ENCODE data around the gene CHSY3. TPM values are rescaled to one million over a fixed set of nuclear protein-coding genes. Genes with fewer than 3 reads are reported as not detected.

Gene CHSY3
- total and polyA plus RNA-seq, 5 donors: 0.68 to 3.6 (median 2.3) TPM

DNA sequence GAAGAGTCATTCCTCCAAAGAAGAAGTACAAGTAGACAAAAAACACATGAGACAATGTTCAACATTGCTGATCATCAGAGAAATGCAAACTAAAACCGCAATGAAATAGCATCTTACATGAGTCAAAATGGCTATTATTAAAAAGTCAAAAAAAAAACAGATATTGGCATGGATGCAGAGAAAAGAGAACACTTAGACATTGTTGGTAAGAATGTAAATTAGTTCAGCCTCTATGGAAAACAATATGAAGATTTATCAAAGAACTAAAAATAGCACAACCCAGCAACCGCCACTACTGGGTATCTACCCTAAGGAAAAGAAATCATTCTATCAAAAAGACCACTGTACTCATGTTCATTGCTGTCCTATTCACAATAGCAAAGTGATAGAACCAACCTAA lies 157.5 kb downstream of the CHSY3 start:
- ATAC-seq (no peak), DNase-seq (no peak)
- H3K9me3 ChIP-seq (ENCODE audit: control insufficient read depth, low read length): no peaks in the 10 kb centered on the region
- intact Hi-C loops (cut with DNase I): no loop called here
- 84% methylated on average over 2 of the region's 2 CpGs for WGBS
- no peaks in the 10 kb centered on the region for H3K4me1 ChIP-seq (ENCODE audit: control insufficient read depth, insufficient read depth, low read length)
- no peaks in the 10 kb centered on the region for H3K27me3 ChIP-seq (ENCODE audit: control insufficient read depth, insufficient read depth)
- no peak overlapping the region for H3K27ac ChIP-seq (ENCODE audit: low read length)
- H3K4me3 ChIP-seq (ENCODE audit: low read length): no peak overlapping the region

DNA sequence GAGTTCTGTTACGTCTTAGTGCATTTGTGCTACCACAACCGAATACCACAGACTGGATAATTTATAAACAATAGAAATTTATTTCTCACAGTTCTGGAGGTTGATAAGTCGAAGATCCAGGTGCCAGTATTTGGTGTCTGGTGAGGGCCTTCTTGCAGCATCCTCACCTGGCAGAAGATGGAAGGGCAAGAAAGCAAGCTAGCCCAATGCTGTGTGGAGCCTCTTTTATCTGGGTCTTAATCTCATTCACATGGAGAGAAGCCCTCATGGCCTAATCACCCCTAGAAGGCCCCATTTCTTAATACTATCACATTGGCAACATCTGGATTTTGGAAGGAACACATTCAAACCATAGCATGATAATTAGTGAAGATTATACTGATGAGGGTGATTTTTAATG lies 159.3 kb downstream of the CHSY3 start:
- 96% methylated on average over 3 of the region's 3 CpGs for WGBS
- intact Hi-C loops (cut with DNase I): no loop called here
- no peak overlapping the region for H3K4me3 ChIP-seq (ENCODE audit: low read length)
- DNase-seq (no peak), ATAC-seq (no peak)
- H3K4me1 ChIP-seq (ENCODE audit: control insufficient read depth, insufficient read depth, low read length): no peaks in the 10 kb centered on the region
- H3K9me3 ChIP-seq (ENCODE audit: control insufficient read depth, low read length): no peaks in the 10 kb centered on the region
- H3K27me3 ChIP-seq (ENCODE audit: control insufficient read depth, insufficient read depth): no peaks in the 10 kb centered on the region
- no peak overlapping the region for H3K27ac ChIP-seq (ENCODE audit: low read length)

DNA sequence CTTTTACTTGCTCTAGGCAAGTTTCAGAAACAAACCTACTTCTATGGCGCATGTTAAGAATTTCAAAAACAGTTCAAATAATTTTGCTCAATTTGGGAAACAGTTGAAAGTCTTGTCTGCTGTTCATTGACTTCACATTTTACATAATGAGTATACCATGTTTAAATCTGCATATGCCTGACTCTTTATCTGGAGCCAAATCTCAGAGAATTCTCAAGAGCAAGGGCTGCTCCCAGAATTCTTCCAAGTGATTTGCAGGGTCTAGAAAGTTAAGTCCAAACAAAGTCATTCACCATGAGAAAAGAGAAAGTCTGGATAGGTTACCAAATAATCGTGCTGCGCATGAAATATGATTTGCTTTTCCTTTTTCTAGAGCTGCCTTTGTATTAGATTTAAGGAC lies 160.2 kb downstream of the CHSY3 start:
- WGBS: 89% methylated on average over 3 of the region's 3 CpGs
- no peak for ATAC-seq
- intact Hi-C loops (cut with DNase I): no loop called here
- H3K27me3 ChIP-seq (ENCODE audit: control insufficient read depth, insufficient read depth): no peaks in the 10 kb centered on the region
- H3K4me3 ChIP-seq (ENCODE audit: low read length): no peak overlapping the region
- DNase-seq: no peak
- H3K27ac ChIP-seq (ENCODE audit: low read length): no peak overlapping the region
- no peaks in the 10 kb centered on the region for H3K4me1 ChIP-seq (ENCODE audit: control insufficient read depth, insufficient read depth, low read length)
- H3K9me3 ChIP-seq (ENCODE audit: control insufficient read depth, low read length): no peaks in the 10 kb centered on the region

DNA sequence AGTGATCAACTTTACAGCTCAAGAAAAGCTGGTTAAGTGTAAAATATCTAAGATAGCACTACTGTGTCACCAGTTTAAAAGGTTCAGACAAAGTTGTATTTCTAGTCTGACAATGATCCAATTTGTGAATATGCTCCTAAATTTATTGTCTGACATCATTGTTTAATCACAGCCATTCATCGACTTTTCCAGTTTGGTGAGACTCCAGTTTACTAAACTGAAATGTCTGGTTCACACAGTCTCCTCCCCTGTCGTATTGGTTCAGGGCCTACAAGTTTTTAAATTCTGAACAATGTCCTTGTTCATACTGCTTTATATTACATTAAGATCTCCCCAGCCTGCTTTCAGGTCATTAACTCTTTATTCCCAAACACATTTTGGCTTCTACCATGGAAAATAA lies 161.4 kb downstream of the CHSY3 start:
- no peak for ATAC-seq
- WGBS: 80% methylated on average over 2 of the region's 2 CpGs
- no peak overlapping the region for H3K4me3 ChIP-seq (ENCODE audit: low read length)
- H3K27ac ChIP-seq (ENCODE audit: low read length): no peak overlapping the region
- H3K27me3 ChIP-seq (ENCODE audit: control insufficient read depth, insufficient read depth): no peaks in the 10 kb centered on the region
- no peaks in the 10 kb centered on the region for H3K9me3 ChIP-seq (ENCODE audit: control insufficient read depth, low read length)
- no peaks in the 10 kb centered on the region for H3K4me1 ChIP-seq (ENCODE audit: control insufficient read depth, insufficient read depth, low read length)
- intact Hi-C loops (cut with DNase I): no loop called here
- no peak for DNase-seq

DNA sequence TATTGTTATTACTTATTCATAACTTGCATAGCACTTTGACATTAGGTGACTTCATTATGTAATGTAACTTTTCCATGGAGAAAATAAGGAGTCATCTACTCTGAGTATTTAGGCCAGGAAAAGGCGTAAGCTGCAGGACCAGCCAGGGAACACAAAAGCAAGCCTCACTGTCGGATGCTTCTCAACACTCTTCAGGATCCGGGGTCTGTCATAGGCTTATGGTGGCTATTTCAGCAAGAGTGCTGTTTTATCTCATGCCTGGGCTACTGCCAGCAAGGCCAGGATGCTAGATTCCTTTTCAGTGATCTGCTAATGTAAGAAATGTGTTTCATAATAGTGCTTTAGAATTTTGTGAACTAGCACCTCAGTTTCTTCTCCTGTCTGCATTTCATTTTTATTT lies 162.4 kb downstream of the CHSY3 start:
- WGBS: 41% methylated on average over 3 of the region's 3 CpGs
- DNase-seq: peak; percentile 41 to 62 (median 44)
- H3K9me3 ChIP-seq (ENCODE audit: control insufficient read depth, low read length): no peaks in the 10 kb centered on the region
- H3K4me1 ChIP-seq (ENCODE audit: control insufficient read depth, insufficient read depth, low read length): no peaks in the 10 kb centered on the region
- H3K27ac ChIP-seq (ENCODE audit: low read length): no peak overlapping the region
- intact Hi-C loops (cut with DNase I): no loop called here
- no peaks in the 10 kb centered on the region for H3K27me3 ChIP-seq (ENCODE audit: control insufficient read depth, insufficient read depth)
- peak in 1 of 2 donors; percentile 34 for ATAC-seq
- no peak overlapping the region for H3K4me3 ChIP-seq (ENCODE audit: low read length)

DNA sequence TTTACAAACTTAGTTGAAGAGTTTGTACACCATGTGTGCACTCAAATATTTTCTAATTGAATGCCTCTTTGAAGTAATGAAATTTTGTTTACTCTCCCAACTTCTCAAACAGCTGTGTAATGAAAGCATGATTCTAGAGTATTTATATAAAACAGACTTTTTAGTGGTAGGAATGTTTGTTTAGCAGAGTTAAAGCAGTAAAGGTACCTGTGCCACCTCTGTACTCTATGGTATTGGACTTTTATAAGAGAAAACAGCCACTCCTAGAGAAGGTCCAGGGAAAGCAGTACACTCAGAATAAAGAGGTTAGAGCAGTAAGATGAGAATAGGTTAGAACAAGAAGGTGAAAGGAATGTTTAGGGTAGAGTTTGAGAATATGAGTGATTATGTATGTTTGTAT lies 163.1 kb downstream of the CHSY3 start:
- ATAC-seq (no peak), DNase-seq (no peak)
- Histone ChIP-seq H3K4me1 (ENCODE audit: control insufficient read depth, insufficient read depth, low read length) (no peaks in the 10 kb centered on the region), H3K9me3 (ENCODE audit: control insufficient read depth, low read length) (no peaks in the 10 kb centered on the region), H3K27me3 (ENCODE audit: control insufficient read depth, insufficient read depth) (no peaks in the 10 kb centered on the region), H3K4me3 (ENCODE audit: low read length) (no peak overlapping the region), H3K27ac (ENCODE audit: low read length) (no peak overlapping the region)
- intact Hi-C loops (cut with DNase I): no loop called here

DNA sequence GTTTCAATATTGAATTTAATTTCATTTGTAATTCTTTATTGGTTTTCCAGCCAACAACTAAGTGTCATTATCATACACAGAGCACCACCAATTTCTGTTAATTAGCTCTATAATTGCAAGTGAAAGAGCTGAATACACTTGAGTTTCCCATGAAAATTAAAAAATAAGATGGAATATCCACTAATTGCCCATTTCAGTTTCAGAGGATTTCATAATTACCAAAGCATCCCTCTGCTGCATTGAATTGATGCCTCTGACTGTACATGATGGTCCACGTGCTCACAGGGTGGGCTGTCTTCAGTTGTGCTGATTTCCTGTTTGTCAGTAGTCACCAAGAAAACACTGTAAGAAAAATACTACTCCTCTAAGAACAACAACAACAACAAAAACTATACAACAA lies 163.8 kb downstream of the CHSY3 start:
- Histone ChIP-seq H3K27ac (ENCODE audit: low read length) (no peak overlapping the region), H3K4me3 (ENCODE audit: low read length) (no peak overlapping the region), H3K4me1 (ENCODE audit: control insufficient read depth, insufficient read depth, low read length) (no peaks in the 10 kb centered on the region), H3K9me3 (ENCODE audit: control insufficient read depth, low read length) (no peaks in the 10 kb centered on the region), H3K27me3 (ENCODE audit: control insufficient read depth, insufficient read depth) (no peaks in the 10 kb centered on the region)
- intact Hi-C loops (cut with DNase I): no loop called here
- WGBS: 87% methylated on average over 1 of the region's 1 CpG
- DNase-seq (no peak), ATAC-seq (no peak)

DNA sequence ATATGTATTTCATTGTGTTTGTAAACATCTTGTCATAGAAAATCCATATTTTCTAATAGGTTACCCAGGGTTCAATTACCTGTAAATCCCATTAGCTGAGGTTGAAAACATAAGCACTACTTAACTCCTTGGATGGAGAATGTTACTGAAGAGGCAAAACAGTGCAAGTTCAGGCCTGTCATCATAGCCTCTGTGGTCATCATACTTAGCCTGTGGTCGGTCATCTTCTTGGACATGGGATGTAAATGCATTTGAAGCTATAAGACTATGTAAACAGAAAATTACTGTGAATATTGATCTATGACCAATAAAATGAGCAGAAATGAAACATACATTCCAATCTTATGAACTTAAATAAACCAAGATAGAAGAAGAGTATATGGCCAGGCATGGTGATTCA lies 164.7 kb downstream of the CHSY3 start:
- H3K4me3 ChIP-seq (ENCODE audit: low read length): no peak overlapping the region
- 99% methylated on average over 1 of the region's 1 CpG for WGBS
- no peaks in the 10 kb centered on the region for H3K4me1 ChIP-seq (ENCODE audit: control insufficient read depth, insufficient read depth, low read length)
- intact Hi-C loops (cut with DNase I): no loop called here
- no peaks in the 10 kb centered on the region for H3K9me3 ChIP-seq (ENCODE audit: control insufficient read depth, low read length)
- no peak overlapping the region for H3K27ac ChIP-seq (ENCODE audit: low read length)
- H3K27me3 ChIP-seq (ENCODE audit: control insufficient read depth, insufficient read depth): no peaks in the 10 kb centered on the region
- DNase-seq: no peak
- ATAC-seq: no peak

DNA sequence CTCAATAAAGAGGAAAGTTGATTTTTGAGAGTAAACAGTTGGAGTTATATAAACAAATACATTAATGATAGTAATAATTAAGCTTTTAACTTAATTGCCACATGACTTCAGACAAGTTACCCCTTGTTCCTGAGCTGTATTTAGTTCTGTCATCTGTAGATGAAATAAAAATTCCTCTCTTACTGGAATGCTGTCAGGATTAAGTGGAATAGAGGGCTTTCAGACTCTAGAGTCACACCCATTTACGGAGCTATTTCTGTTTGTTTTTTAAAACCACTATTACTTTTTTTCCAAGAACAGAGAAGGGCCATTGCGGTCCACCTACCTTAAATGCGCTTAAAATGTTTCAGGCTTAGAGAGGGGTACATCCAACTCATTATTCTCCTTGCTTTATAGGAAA lies 170.6 kb downstream of the CHSY3 start:
- DNase-seq: no peak
- H3K27me3 ChIP-seq (ENCODE audit: control insufficient read depth, insufficient read depth): no peaks in the 10 kb centered on the region
- H3K9me3 ChIP-seq (ENCODE audit: control insufficient read depth, low read length): no peaks in the 10 kb centered on the region
- WGBS: 91% methylated on average over 3 of the region's 3 CpGs
- H3K27ac ChIP-seq (ENCODE audit: low read length): no peak overlapping the region
- no peaks in the 10 kb centered on the region for H3K4me1 ChIP-seq (ENCODE audit: control insufficient read depth, insufficient read depth, low read length)
- ATAC-seq: no peak
- no peak overlapping the region for H3K4me3 ChIP-seq (ENCODE audit: low read length)
- intact Hi-C loops (cut with DNase I): loop anchor here in 1 of 4 donors (5.0 kb wide), 1 partner anchor 88 kb away; no protein-coding TSS in a partner anchor

DNA sequence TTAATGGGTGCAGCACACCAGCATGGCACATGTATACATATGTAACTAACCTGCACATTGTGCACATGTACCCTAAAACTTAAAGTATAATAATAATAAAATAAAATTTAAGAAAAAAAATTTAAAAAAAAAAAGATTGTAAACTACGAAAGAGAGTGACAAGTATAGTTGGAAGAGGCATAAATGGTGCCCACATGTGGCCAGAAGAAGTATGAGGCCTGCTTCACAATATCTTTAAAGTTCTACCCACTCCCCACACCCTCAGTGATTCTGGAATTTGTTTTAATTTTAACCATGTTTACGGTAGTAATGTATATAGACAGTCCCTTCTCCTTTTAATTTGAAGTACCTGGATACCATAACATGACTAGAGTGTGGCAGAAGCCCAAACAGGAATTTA lies 172.7 kb downstream of the CHSY3 start:
- ATAC-seq (no peak), DNase-seq (no peak)
- H3K4me3 ChIP-seq (ENCODE audit: low read length): no peak overlapping the region
- H3K27ac ChIP-seq (ENCODE audit: low read length): no peak overlapping the region
- H3K9me3 ChIP-seq (ENCODE audit: control insufficient read depth, low read length): no peaks in the 10 kb centered on the region
- intact Hi-C loops (cut with DNase I): no loop called here
- no peaks in the 10 kb centered on the region for H3K27me3 ChIP-seq (ENCODE audit: control insufficient read depth, insufficient read depth)
- 83% methylated on average over 2 of the region's 2 CpGs for WGBS
- H3K4me1 ChIP-seq (ENCODE audit: control insufficient read depth, insufficient read depth, low read length): no peaks in the 10 kb centered on the region

DNA sequence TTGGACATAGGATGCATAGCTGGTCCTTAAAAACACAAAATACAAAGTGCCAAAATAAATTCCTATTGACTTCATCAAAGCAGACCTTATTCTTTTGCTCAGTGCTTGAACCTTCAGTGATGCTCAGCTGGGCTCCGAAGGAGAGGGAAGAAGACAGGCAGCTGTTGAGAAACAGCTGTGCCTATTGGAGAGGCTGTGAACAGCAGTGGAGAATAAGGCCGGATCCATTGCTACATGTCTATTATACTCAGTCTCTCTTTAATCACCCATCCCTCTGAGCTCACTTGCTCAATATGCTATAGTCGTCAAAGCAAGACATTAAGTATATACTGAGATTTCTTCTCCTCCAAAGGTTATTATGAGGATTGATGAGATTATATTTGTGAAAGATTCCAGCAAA lies 174.4 kb downstream of the CHSY3 start:
- DNase-seq (no peak), ATAC-seq (no peak)
- Histone ChIP-seq H3K9me3 (ENCODE audit: control insufficient read depth, low read length) (no peaks in the 10 kb centered on the region), H3K27me3 (ENCODE audit: control insufficient read depth, insufficient read depth) (no peaks in the 10 kb centered on the region), H3K27ac (ENCODE audit: low read length) (no peak overlapping the region), H3K4me1 (ENCODE audit: control insufficient read depth, insufficient read depth, low read length) (no peaks in the 10 kb centered on the region), H3K4me3 (ENCODE audit: low read length) (no peak overlapping the region)
- 65% methylated on average over 3 of the region's 3 CpGs for WGBS
- intact Hi-C loops (cut with DNase I): no loop called here

DNA sequence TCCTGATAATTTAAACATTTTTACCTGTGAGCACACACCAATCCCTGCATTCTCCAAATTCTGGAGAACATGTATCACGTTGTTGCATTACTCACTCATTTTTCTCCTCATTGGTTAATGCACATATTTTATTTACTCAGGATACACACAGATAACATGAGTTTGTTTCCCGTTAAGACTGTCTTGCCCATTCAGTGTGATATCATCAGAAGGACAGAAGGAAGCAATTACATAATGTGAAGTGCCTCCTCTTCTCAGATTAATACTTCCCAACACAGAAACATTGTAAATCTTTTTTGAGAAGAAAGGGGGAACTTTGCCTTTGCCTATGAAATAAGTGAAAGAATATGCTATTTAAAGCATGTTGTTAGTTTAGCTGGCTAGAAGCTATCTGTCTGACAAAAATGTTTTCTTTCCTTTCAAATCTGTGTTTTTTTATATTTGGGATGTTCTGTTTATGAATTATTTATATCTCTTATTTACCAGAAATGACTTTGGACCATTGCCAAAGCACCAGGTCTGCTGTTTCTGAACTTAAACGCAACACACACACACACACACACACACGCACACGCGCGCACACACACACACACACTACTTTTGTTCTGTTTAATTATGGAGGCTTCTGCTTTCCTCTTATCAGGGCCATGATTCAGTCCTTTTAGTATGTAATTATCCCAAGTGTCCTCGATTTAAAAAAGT lies 186.5 kb downstream of the CHSY3 start:
- intact Hi-C loops (cut with DNase I): no loop called here
- Histone ChIP-seq H3K27ac (ENCODE audit: low read length) (no peak overlapping the region), H3K4me1 (ENCODE audit: control insufficient read depth, insufficient read depth, low read length) (no peaks in the 10 kb centered on the region), H3K27me3 (ENCODE audit: control insufficient read depth, insufficient read depth) (no peaks in the 10 kb centered on the region), H3K9me3 (ENCODE audit: control insufficient read depth, low read length) (no peaks in the 10 kb centered on the region), H3K4me3 (ENCODE audit: low read length) (no peak overlapping the region)
- WGBS: 66% methylated on average over 8 of the region's 8 CpGs
- no peak for ATAC-seq
- DNase-seq: no peak

Measured in right cardiac atrium (tissue), 5 donors.